ENCODE data around the gene DGKD. TPM values are rescaled to one million over a fixed set of nuclear protein-coding genes. Genes with fewer than 3 reads are reported as not detected.

DGKD gene
- total and polyA plus RNA-seq, 9 of the 15 experiments (the other 6 are each of a cell fraction or from before 2014, with no cell fraction given) = 0.52 to 29.5 (median 10.6) TPM

DNA sequence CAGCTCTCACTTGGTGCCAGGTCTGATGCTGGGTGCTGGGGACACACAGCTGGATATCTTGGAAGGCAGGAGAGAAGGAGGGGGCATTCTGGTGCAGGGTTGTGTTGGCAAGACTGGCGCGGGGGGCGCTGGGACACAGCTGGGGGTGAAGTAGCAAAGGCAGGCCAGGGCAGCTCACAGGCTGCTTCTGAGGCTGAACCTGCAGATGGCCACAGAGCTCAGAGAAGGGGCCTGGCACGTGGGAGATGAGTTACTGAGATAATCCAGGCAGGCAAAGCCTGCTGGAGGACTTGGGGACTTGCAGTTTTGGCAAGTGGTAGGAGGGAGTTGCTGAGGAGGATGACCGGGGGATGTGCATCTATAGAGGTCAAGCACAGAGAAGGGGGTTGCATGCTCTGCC, 16.2 kb upstream of the DGKD start:
- no TSS peak for BruUV-seq (replicated peaks)
- ATAC-seq = peak; percentile 41; the same call in 2 of the 3 replicates
- H3K36me3 ChIP-seq (ENCODE audit: control insufficient read depth, insufficient read depth, low read length) = no peaks in the 10 kb centered on the region
- H3K4me3 ChIP-seq = no peak overlapping the region
- no peaks in the 10 kb centered on the region for H3K9me1 ChIP-seq (ENCODE audit: control insufficient read depth, insufficient read depth, low read length)
- H3K9me3 ChIP-seq (replicated peaks; ENCODE audit: control insufficient read depth, insufficient read depth, low read depth, low read length) = no peaks in the 10 kb centered on the region; the same call in 1 of the 2 replicates
- no peak for DNase-seq (ENCODE audit: extremely low read depth in 1 of 4, low spot score in 3 of 4)
- H3K9ac ChIP-seq (ENCODE audit: insufficient read depth in 1 of 2, low read depth in 2 of 2, low read length in 2 of 2) = peak overlapping the region in 1 of 2 experiments; percentile 58; a peak in 1 of 4 replicates
- no peak for FAIRE-seq
- no peak overlapping the region for H3K4me2 ChIP-seq (ENCODE audit: insufficient read depth, low read length)
- 6% methylated on average over 2 of the region's 5 CpGs for WGBS (ENCODE audit: insufficient coverage, low coverage, missing lambda C conversion rate)
- no peaks in the 10 kb centered on the region for H4K20me1 ChIP-seq (replicated peaks; ENCODE audit: control insufficient read depth, insufficient read depth, low read length)
- H3K79me2 ChIP-seq (ENCODE audit: control insufficient read depth, insufficient read depth, low read length) = no peaks in the 10 kb centered on the region
- POLR2A ChIA-PET = interaction anchor here (0.8 to 0.9 kb wide), 2 partner anchors 9 to 11 kb away, joined by 3 to 4 read pairs; no protein-coding TSS in a partner anchor
- CTCF ChIA-PET (ENCODE audit: low intra/inter-chr PET ratio) = no interaction called here
- H3K27me3 ChIP-seq (ENCODE audit: control insufficient read depth in 2 of 2, insufficient read depth in 2 of 2, low read length in 2 of 2) = 0 out of 5 replicates have a peak, but pooled peaks cover 0 to 5% of the 10 kb centered on the region in 2 experiments
- H3K4me1 ChIP-seq (replicated peaks in 1 of 2; ENCODE audit: control insufficient read depth in 2 of 2, insufficient read depth in 2 of 2, low read length in 2 of 2) = peaks cover 0 to 6% of the 10 kb centered on the region in 2 experiments; a peak in 4 of 5 replicates
- intact Hi-C loops (cut with micrococcal nuclease) = no loop called here
- in situ Hi-C loops (cut with MboI) = no loop called here
- H2AFZ ChIP-seq (ENCODE audit: low read depth, low read length) = no peak overlapping the region
- no peak overlapping the region for H3K27ac ChIP-seq (ENCODE audit: extremely low read depth, low read depth, low read length)
- no peak for TF ChIP-seq EP400 (IDR thresholded peaks at IDR 0.05)
- no peak for TF ChIP-seq JUN (IDR thresholded peaks at IDR 0.05; ENCODE audit: borderline replicate concordance, low read depth, low read length)
- TF ChIP-seq JUN (CRISPR knock-in tag; IDR thresholded peaks at IDR 0.05; ENCODE audit: borderline replicate concordance) = no peak
- no peak for TF ChIP-seq POLR2B (IDR thresholded peaks at IDR 0.05; ENCODE audit: low read depth, partially characterized antibody)
- no peak for TF ChIP-seq NFXL1 (CRISPR knock-in tag; IDR thresholded peaks at IDR 0.05)
- no peak for TF ChIP-seq KHSRP (IDR thresholded peaks at IDR 0.05)
- TF ChIP-seq, protein P1, sequence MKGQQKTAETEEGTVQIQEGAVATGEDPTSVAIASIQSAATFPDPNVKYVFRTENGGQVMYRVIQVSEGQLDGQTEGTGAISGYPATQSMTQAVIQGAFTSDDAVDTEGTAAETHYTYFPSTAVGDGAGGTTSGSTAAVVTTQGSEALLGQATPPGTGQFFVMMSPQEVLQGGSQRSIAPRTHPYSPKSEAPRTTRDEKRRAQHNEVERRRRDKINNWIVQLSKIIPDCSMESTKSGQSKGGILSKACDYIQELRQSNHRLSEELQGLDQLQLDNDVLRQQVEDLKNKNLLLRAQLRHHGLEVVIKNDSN (CRISPR knock-in tag; IDR thresholded peaks at IDR 0.05) = peak; percentile 41; the same call in 1 of the 2 replicates
- TF ChIP-seq, protein P2, sequence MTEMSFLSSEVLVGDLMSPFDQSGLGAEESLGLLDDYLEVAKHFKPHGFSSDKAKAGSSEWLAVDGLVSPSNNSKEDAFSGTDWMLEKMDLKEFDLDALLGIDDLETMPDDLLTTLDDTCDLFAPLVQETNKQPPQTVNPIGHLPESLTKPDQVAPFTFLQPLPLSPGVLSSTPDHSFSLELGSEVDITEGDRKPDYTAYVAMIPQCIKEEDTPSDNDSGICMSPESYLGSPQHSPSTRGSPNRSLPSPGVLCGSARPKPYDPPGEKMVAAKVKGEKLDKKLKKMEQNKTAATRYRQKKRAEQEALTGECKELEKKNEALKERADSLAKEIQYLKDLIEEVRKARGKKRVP (CRISPR knock-in tag; IDR thresholded peaks at IDR 0.05) = no peak
- TF ChIP-seq, protein P3, sequence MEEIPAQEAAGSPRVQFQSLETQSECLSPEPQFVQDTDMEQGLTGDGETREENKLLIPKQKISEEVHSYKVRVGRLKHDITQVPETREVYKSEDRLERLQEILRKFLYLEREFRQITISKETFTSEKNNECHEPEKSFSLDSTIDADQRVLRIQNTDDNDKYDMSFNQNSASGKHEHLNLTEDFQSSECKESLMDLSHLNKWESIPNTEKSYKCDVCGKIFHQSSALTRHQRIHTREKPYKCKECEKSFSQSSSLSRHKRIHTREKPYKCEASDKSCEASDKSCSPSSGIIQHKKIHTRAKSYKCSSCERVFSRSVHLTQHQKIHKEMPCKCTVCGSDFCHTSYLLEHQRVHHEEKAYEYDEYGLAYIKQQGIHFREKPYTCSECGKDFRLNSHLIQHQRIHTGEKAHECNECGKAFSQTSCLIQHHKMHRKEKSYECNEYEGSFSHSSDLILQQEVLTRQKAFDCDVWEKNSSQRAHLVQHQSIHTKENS (CRISPR knock-in tag; IDR thresholded peaks at IDR 0.05) = no peak
- TF ChIP-seq HDAC1 (IDR thresholded peaks at IDR 0.05) = no peak
- TF ChIP-seq ILK (tag; IDR thresholded peaks at IDR 0.05; ENCODE audit: borderline replicate concordance, low read depth) = no peak
- TF ChIP-seq, protein P4, sequence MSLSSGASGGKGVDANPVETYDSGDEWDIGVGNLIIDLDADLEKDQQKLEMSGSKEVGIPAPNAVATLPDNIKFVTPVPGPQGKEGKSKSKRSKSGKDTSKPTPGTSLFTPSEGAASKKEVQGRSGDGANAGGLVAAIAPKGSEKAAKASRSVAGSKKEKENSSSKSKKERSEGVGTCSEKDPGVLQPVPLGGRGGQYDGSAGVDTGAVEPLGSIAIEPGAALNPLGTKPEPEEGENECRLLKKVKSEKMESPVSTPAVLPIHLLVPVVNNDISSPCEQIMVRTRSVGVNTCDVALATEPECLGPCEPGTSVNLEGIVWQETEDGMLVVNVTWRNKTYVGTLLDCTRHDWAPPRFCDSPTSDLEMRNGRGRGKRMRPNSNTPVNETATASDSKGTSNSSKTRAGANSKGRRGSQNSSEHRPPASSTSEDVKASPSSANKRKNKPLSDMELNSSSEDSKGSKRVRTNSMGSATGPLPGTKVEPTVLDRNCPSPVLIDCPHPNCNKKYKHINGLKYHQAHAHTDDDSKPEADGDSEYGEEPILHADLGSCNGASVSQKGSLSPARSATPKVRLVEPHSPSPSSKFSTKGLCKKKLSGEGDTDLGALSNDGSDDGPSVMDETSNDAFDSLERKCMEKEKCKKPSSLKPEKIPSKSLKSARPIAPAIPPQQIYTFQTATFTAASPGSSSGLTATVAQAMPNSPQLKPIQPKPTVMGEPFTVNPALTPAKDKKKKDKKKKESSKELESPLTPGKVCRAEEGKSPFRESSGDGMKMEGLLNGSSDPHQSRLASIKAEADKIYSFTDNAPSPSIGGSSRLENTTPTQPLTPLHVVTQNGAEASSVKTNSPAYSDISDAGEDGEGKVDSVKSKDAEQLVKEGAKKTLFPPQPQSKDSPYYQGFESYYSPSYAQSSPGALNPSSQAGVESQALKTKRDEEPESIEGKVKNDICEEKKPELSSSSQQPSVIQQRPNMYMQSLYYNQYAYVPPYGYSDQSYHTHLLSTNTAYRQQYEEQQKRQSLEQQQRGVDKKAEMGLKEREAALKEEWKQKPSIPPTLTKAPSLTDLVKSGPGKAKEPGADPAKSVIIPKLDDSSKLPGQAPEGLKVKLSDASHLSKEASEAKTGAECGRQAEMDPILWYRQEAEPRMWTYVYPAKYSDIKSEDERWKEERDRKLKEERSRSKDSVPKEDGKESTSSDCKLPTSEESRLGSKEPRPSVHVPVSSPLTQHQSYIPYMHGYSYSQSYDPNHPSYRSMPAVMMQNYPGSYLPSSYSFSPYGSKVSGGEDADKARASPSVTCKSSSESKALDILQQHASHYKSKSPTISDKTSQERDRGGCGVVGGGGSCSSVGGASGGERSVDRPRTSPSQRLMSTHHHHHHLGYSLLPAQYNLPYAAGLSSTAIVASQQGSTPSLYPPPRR (CRISPR knock-in tag; IDR thresholded peaks at IDR 0.05; ENCODE audit: borderline replicate concordance) = no peak
- TF ChIP-seq FOXK1 (CRISPR knock-in tag; IDR thresholded peaks at IDR 0.05; ENCODE audit: borderline replicate concordance) = no peak
- TF ChIP-seq, protein P5, sequence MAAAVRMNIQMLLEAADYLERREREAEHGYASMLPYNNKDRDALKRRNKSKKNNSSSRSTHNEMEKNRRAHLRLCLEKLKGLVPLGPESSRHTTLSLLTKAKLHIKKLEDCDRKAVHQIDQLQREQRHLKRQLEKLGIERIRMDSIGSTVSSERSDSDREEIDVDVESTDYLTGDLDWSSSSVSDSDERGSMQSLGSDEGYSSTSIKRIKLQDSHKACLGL (CRISPR knock-in tag; IDR thresholded peaks at IDR 0.05; ENCODE audit: borderline replicate concordance, poor library complexity, severe bottlenecking) = no peak
